ENCODE results near the gene C3orf18. TPM values are rescaled to one million over a fixed set of nuclear protein-coding genes. Genes with fewer than 3 reads are reported as not detected.

Gene C3orf18
- total RNA-seq, 1 experiment from 2014 or later: 5.0 TPM

GRCh38 chr3:50519471-50520089, 48.0 kb downstream of the C3orf18 start:
- ATAC-seq (peak; percentile 87), DNase-seq (ENCODE audit: low read depth, low spot score) (peak; percentile 42)
- BruUV-seq (replicated peaks): no TSS peak
- H3K27ac ChIP-seq (ENCODE audit: low read length): no peak overlapping the region
- in situ Hi-C loops (cut with HindIII; ENCODE audit: low pct_unique_long_range_greater_than_20kb, low sequenced_read_pairs): no loop called here
- H3K4me1 ChIP-seq (ENCODE audit: control insufficient read depth, insufficient read depth, low read length): no peaks in the 10 kb centered on the region
- POLR2A ChIA-PET: no interaction called here
- H3K36me3 ChIP-seq (ENCODE audit: control insufficient read depth, insufficient read depth, low read length): no peaks in the 10 kb centered on the region
- no peaks in the 10 kb centered on the region for H3K27me3 ChIP-seq (ENCODE audit: control insufficient read depth, insufficient read depth, low read length)
- intact Hi-C loops (cut with micrococcal nuclease; ENCODE audit: unreplicated experiment): loop anchor here (2.0 kb wide), 1 partner anchor 95 kb away; no protein-coding TSS in a partner anchor
- TF ChIP-seq SIN3A (IDR thresholded peaks at IDR 0.05; ENCODE audit: borderline replicate concordance, insufficient read depth, low read depth, low read length) (no peak), CTCF (IDR thresholded peaks at IDR 0.05) (peak; percentile 91)
- CTCF ChIA-PET: no interaction called here
- H3K4me3 ChIP-seq (ENCODE audit: low read depth in 2 of 2, low read length in 2 of 2): no peak overlapping the region
- H3K9me3 ChIP-seq (ENCODE audit: control insufficient read depth, insufficient read depth, low read depth, low read length): no peaks in the 10 kb centered on the region

GRCh38 chr3:50518436-50518835, 49.1 kb downstream of the C3orf18 start:
- in situ Hi-C loops (cut with HindIII; ENCODE audit: low pct_unique_long_range_greater_than_20kb, low sequenced_read_pairs): no loop called here
- no TSS peak for BruUV-seq (replicated peaks)
- POLR2A ChIA-PET: no interaction called here

More at GRCh38 chr3:50518436-50518835, 49.1 kb downstream of the C3orf18 start:
- Histone ChIP-seq H3K27ac (ENCODE audit: low read length) (no peak overlapping the region), H3K4me1 (ENCODE audit: control insufficient read depth, insufficient read depth, low read length) (no peaks in the 10 kb centered on the region), H3K36me3 (ENCODE audit: control insufficient read depth, insufficient read depth, low read length) (no peaks in the 10 kb centered on the region), H3K9me3 (ENCODE audit: control insufficient read depth, insufficient read depth, low read depth, low read length) (no peaks in the 10 kb centered on the region), H3K4me3 (ENCODE audit: low read depth in 2 of 2, low read length in 2 of 2) (no peak overlapping the region), H3K27me3 (ENCODE audit: control insufficient read depth, insufficient read depth, low read length) (no peaks in the 10 kb centered on the region)
- CTCF ChIA-PET: no interaction called here
- ATAC-seq (no peak), DNase-seq (ENCODE audit: low read depth, low spot score) (no peak)
- intact Hi-C loops (cut with micrococcal nuclease; ENCODE audit: unreplicated experiment): loop anchor here (2.0 kb wide), 1 partner anchor 96 kb away; no protein-coding TSS in a partner anchor
- TF ChIP-seq SIN3A (IDR thresholded peaks at IDR 0.05; ENCODE audit: borderline replicate concordance, insufficient read depth, low read depth, low read length): no peak
- no peak for TF ChIP-seq TCF7L2 (IDR thresholded peaks at IDR 0.05; ENCODE audit: low read depth, low read length)
- no peak for TF ChIP-seq POLR2AphosphoS5 (IDR thresholded peaks at IDR 0.05; ENCODE audit: low read depth, low read length)
- TF ChIP-seq REST (IDR thresholded peaks at IDR 0.05; ENCODE audit: insufficient read depth in 1 of 2, low read depth in 2 of 2, low read length in 1 of 2): no peak
- TF ChIP-seq CTCF (IDR thresholded peaks at IDR 0.05): no peak

Measured in Panc1 (cell line).